ENCODE measurements around the gene SCARB1. TPM values are rescaled to one million over a fixed set of nuclear protein-coding genes. Genes with fewer than 3 reads are reported as not detected.

The SCARB1 gene
- total and polyA plus RNA-seq, 8 donors: 23.5 to 36.5 (median 30.4) TPM

DNA sequence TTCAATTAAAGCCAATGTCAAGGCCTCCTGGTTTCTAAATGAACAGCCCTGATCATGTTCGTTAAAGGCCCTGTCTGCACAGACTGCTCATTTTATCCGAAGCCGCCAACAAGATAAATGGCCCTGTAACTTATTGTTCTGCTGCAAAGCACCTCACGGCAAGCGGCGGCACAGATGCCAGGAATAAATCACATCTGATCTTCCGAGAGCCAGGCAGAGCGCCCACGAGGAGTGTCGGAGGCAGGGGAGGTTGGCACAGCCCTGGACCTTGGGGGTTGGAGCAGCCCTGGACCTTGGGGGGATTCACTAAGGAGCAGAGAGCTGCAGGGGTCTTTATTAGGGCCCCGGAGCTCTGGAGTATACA lies 110.5 kb downstream of the SCARB1 start:
- DNase-seq (no peak), ATAC-seq (no peak)
- intact Hi-C loops (cut with DNase I): no loop called here
- TF ChIP-seq, protein P1, sequence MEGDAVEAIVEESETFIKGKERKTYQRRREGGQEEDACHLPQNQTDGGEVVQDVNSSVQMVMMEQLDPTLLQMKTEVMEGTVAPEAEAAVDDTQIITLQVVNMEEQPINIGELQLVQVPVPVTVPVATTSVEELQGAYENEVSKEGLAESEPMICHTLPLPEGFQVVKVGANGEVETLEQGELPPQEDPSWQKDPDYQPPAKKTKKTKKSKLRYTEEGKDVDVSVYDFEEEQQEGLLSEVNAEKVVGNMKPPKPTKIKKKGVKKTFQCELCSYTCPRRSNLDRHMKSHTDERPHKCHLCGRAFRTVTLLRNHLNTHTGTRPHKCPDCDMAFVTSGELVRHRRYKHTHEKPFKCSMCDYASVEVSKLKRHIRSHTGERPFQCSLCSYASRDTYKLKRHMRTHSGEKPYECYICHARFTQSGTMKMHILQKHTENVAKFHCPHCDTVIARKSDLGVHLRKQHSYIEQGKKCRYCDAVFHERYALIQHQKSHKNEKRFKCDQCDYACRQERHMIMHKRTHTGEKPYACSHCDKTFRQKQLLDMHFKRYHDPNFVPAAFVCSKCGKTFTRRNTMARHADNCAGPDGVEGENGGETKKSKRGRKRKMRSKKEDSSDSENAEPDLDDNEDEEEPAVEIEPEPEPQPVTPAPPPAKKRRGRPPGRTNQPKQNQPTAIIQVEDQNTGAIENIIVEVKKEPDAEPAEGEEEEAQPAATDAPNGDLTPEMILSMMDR (IDR thresholded peaks at IDR 0.05): no peak
- Histone ChIP-seq H3K4me1 (peaks cover 14 to 65% of the 10 kb centered on the region in 2 donors), H3K4me3 (no peak overlapping the region), H3K36me3 (no peaks in the 10 kb centered on the region), H3K9me3 (peaks cover 0 to 9% of the 10 kb centered on the region in 2 donors), H3K27me3 (no peaks in the 10 kb centered on the region), H3K27ac (peak overlapping the region in 1 of 2 donors; percentile 9)

DNA sequence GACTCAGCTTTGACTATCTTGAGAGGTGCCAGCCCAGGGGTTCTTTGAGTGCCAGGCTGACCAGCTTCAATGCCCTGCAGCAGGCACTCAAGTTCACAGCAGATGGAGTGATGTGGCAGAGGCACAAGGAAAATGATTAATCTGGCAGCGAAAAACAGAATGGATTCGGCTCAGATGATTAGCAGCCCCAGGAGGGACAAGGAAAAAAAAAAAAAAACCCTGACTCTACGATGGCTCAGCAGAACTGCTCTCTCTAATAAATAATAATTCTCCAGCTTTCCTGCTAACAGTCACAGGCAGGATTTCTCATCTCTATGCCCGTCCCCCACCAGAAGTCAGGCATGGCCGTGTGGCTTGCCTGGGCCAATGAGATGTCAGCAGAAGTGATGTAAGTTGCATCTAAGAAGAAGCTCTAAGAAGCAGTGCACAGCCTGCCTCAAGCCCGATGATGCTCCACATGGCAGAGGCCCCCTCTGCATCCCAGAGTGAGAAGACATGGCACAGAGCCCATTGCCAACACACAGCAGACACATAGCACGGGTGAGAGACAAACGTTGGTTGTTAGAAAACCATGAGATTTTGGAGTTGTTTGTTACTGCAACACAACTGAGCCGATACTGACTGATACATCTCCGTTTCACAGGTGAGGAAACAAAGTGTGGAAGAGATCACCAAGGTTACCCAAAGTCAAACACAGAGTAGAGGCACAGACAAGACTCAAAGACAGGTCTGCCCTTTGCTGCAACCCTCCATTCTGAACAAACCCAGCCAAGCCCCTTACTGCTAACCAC lies 111.0 kb downstream of the SCARB1 start:
- H3K27ac ChIP-seq: peak overlapping the region in 1 of 2 donors; percentile 9

DNA sequence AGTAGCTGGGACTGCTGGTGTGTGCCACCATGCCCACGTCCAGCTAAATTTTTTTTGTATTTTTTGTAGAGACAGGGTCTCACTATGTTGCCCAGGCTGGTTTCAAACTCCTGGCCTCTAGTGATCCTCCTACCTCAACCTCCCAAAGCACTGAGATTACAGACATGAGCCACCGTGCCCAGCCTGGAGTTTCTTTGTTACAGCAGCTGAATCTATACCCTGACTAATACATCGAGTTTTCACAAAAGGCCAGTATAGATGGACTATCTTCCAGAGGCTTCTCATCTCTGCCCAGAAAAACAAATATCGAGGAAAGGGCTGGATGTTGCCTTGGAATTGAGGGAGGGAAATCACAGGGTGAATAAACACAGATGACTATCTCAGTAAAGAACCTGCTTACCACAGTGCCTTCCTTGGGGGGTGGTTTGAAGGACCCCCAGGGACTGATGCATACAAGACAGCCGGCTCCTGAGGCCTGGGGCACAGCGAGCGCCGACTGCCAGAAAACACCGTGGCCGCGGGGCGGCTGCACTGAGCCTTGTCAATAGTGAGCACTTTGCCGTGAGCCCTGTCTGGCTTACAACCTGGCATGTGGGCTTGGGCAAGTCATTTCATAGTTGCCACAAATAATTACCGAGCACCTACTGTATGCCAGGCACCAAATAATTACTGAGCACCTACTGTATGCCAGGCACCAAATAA lies 111.9 kb downstream of the SCARB1 start:
- Histone ChIP-seq H3K4me1 (peaks cover 15 to 70% of the 10 kb centered on the region in 2 donors), H3K27ac (peak overlapping the region in 1 of 2 donors; percentile 9)

More for the DNA sequence above, 111.0 kb downstream of the SCARB1 start:
- H3K27me3 ChIP-seq: no peaks in the 10 kb centered on the region
- no peak overlapping the region for H3K4me3 ChIP-seq
- DNase-seq: no peak
- peaks cover 0 to 5% of the 10 kb centered on the region in 2 donors for H3K9me3 ChIP-seq
- peaks cover 14 to 66% of the 10 kb centered on the region in 2 donors for H3K4me1 ChIP-seq
- peak; percentile 40 for ATAC-seq
- intact Hi-C loops (cut with DNase I): no loop called here
- H3K36me3 ChIP-seq: no peaks in the 10 kb centered on the region
- TF ChIP-seq, protein P1 (IDR thresholded peaks at IDR 0.05): no peak

GRCh38 chr12:124750787-124751471 lies 112.7 kb downstream of the SCARB1 start:
- Histone ChIP-seq H3K9me3 (no peaks in the 10 kb centered on the region), H3K27me3 (peaks cover 0 to 3% of the 10 kb centered on the region in 2 donors), H3K36me3 (no peaks in the 10 kb centered on the region), H3K4me3 (no peak overlapping the region), H3K27ac (no peak overlapping the region), H3K4me1 (peaks cover 20 to 70% of the 10 kb centered on the region in 2 donors)
- intact Hi-C loops (cut with DNase I): no loop called here
- TF ChIP-seq, protein P1 (IDR thresholded peaks at IDR 0.05): no peak
- no peak for DNase-seq
- ATAC-seq: no peak

More for the DNA sequence above, 111.9 kb downstream of the SCARB1 start:
- Histone ChIP-seq H3K9me3 (no peaks in the 10 kb centered on the region), H3K27me3 (no peaks in the 10 kb centered on the region), H3K4me3 (no peak overlapping the region), H3K36me3 (no peaks in the 10 kb centered on the region)
- DNase-seq (no peak), ATAC-seq (no peak)
- intact Hi-C loops (cut with DNase I): no loop called here
- TF ChIP-seq, protein P1 (IDR thresholded peaks at IDR 0.05): no peak

Measured in left lung (tissue), 10 donors.